T-helper 9 cell (primary cell): ENCODE data around the gene MGRN1.

Experiments used
- DNase-seq: peaks from one replicate; pipeline ENCODE4 v3.0.0-alpha.2; 2020

Gene MGRN1

DNA sequence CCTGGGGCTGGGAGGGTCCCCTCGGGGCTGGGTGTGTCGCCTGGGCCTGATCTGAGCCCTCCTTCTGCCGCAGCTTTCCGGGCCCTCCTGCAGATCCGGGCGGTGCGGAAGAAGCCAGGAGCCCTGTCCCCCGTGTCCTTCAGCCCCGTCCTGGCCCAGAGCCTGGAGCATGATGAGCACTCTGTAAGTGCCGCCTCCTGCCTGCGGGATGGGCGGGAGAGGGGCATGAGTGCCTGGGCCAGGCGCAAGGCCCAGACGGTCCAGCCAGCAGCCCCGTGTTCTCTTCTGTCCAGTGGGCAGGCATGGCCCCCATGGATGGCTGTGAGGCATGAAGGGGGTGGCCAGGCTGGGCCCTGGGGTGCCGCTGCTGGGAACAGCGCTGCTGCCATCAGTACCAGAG, 52.8 kb downstream of the MGRN1 start:
- no peak for DNase-seq

DNA sequence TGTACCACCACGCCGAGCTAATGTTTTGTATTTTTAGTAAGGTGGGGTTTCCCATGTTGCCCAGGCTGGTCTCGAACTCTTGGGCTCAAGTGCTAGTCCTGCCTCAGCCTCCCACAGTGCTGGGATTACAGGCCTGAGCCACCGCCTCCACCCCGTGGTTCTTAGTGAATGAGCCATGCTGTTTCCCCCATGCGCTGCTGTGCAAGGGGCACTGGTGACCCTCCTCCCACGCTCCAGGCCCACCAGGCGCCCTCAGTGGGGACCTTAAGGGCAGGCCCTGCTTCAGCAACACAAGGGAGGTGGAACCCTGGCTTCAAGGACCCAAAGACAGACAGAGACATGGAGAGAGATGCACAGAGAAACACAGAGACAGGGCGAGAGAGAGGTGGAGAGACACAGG, 53.4 kb downstream of the MGRN1 start:
- DNase-seq: no peak

DNA sequence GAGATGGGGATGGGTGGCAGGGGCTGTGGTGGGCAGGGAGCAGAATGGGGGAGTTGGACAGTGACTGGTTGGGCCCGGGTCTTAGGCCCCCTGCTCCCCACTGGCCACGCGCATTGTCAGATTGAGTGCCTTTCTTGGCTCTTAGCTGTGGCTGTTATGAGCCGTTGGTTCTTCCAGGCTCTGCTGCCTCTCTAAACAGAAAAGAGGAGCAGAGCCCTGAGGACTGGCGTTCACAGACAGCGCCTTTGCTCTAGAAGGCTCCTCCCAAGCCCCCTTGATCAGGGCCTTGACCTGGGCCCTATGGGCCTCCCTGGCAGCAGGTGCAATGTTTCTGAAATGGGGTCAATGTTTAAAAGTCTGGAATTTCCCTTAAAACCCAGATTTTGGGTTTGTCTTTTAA, 54.0 kb downstream of the MGRN1 start:
- no peak for DNase-seq

- DNase-seq: no peak
These were observed 54.7 kb downstream of the MGRN1 start for GRCh38 chr16:4679156-4679849.

DNA sequence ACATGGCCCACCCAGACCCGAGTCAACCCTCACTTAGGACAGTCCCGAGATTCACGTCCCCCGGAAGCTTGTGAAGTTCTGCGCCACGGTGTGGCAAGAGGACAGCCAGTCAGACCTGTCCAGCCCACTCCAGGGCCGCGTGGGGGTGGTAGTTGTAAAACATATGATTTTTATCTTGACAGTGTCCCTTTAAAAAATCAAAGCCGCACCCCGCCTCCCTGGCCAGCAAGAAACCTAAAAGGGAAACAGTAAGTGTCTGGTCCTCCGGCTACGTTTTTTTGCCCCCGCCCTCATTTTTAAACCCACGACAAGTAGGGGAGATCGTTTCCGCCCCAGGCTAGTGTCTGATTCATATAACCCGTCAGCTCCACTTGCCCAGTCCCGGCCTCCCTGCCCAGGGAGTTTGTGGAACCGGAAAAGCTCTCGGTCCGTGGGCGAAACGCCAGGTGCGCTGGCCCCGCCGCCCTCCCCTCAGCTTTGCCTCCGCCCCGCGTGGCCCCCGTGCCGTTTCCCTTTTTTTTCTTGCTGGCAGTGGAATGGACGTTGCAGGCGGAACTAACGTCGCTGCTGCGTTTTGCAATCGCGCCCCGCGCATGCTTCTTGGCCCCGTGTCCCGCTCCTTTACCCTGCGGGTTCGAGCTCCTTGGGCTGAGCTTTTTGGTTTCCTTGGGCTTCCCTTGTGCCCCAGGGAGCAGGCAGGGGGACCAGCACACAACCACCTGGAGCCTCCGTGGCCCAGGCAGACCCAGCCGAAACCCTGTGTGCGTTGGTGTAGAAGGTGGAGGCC, 55.4 kb downstream of the MGRN1 start:
- DNase-seq: no peak

DNA sequence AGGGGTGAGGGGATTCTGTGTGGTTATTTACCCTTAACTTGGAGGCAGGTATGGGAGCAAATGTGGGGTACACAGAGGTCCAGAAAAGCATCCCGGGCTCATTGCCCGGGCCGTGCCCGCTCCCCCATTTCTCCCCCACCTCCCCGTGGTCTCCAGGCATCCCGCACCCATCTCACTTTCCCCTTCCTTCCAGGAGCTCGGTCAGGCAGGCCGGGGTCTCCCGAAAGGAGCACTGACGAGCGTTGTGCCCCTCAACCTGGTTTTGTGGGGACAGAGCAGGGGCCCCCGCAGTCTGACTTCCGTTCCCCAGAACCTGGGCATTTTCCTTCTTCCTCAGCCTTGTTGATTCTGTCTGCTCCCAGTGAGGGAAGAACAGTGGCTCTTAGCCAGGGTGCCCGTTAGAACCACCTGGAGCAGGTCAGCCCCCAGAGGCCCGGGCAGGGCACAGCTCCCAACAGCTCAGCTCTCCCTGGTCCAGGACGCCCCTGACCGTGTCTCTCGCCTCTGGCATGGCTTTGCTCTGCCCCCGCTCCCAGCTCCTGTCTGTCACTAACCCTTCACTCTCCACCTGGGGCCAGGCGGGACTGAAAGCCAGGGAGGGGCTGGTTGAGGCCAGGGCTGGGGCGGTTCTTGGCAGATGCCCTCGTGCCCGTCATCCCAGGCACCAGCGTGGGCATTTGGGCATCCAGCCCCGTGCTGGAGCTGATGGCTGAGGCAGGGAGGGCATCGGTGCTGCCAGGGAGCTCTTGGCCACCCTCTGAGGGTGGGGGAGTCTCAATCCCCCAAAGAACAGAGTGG, 56.2 kb downstream of the MGRN1 start:
- DNase-seq: no peak

DNA sequence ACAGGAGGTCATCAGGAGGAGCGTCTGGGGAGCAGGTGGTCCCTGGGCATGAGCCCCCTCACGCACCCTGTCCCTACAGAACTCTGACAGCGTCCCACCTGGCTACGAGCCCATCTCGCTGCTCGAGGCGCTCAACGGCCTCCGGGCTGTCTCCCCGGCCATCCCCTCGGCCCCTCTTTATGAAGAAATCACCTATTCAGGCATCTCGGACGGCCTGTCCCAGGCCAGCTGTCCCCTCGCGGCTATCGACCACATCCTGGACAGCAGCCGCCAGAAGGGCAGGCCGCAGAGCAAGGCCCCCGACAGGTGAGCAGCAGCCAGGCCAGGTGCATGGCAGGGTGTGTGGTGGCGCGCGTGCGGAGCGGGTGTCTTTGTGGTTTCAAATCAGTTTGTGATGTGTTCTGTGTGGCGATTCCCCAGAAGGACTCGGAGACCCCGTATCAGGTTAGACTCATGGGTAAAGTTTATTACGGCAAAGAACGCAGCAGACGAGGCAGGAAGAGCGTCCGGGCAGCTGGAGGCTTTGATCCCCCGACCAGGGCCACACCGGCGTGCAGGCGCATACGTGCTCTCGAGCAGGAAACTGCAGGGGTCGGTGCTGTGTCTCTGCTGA, 57.0 kb downstream of the MGRN1 start:
- DNase-seq: no peak

- no peak for DNase-seq
These were observed 57.5 kb downstream of the MGRN1 start for GRCh38 chr16:4682084-4682591.

GRCh38 chr16:4682616-4683254, 58.1 kb downstream of the MGRN1 start:
- no peak for DNase-seq

DNA sequence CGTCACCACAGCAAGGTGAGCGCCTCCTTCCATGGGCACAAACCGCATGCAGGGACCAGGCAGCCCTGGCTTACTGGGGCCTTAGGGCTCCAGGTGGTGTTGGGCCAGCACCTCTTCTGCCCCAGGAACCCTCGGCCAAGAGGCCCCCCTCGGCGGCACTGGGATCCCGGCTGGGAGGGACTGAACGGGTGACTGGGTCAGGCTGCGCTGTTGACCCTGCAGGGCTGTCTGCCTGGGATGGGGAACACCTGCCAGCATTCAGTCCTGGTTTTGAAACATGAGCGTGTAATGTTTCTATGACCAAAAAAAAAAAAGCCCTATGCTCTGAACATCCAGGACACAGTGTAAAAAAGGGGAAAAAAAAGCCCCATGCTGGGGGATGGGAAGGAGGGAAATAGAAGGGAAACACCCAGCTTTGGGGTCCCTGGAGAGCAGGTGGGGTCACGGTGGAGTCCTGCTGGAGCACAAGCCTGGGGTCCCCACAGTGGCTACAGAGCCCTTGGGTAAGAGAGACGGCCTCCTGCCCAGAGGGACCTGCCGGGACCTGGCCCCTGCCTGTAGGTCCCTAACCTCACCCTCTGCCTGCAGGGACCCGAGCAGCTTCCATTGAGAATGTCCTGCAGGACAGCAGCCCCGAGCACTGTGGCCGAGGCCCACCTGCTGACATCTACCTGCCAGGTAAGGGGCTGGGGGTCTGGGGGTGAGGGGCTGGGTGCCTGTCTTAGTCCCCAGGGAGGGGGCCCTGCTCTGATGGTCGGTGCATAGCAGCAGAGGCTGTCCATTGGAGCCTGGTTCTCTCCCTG, 58.8 kb downstream of the MGRN1 start:
- no peak for DNase-seq

GRCh38 chr16:4684058-4684715, 59.6 kb downstream of the MGRN1 start:
- DNase-seq: no peak

GRCh38 chr16:4684763-4685162, 60.1 kb downstream of the MGRN1 start:
- no peak for DNase-seq

GRCh38 chr16:4685292-4685691, 60.7 kb downstream of the MGRN1 start:
- DNase-seq: no peak

GRCh38 chr16:4685776-4686496, 61.3 kb downstream of the MGRN1 start:
- DNase-seq: no peak

DNA sequence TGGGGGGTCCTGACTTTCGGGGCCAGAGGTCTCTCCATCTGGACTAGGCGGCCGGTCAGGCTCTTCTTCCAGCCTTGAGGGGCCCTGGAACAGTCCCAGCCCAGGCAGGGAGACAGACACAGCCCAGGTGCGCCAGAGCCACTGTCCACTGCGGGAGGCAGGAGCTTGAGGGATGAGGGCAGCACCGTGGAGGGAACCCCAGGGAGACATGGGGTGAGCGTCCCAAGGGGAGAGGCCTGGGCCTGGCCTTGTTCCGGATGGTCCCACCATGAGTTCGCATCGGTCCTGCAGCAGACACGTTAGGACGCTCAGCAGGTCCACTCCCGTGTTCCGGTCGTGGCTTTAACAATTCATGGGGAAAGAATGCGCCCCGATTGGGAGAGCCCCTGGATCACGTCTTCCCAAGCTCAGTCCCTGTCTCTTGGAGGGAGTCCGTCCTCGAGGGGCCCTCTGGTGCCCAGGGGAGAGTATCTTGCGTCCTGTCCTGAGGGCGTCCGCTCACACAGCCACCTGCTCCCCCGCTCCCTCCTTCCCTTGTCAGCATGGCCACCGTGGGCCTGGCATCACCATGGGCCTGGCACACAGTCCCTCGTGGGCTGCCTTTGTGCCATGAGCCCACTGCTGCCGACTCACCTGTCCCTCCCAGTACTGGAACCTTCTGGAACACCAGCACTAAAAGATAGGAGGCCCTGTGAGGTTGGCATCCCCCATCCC, 62.0 kb downstream of the MGRN1 start:
- DNase-seq: no peak

GRCh38 chr16:4687416-4687815, 62.8 kb downstream of the MGRN1 start:
- no peak for DNase-seq

GRCh38 chr16:4687946-4688673, 63.5 kb downstream of the MGRN1 start:
- no peak for DNase-seq

- DNase-seq: no peak
These were observed 64.0 kb downstream of the MGRN1 start for GRCh38 chr16:4688674-4689045.

- no peak for DNase-seq
These were observed 64.6 kb downstream of the MGRN1 start for GRCh38 chr16:4689091-4689671.
